HUDEP-2 (cell line): ENCODE data around the gene UNK.
"Not testable (repeated sequence)": the region's sequence is repeated elsewhere in the genome, so short reads cannot be mapped to it uniquely, and the experiment has no call there.

Source experiments
- DNase-seq, 76 experiments: peaks; one replicate each; lab custom pipeline; 2025; ENCODE audit not compliant: unreplicated experiment in 76 of 76; lab: John Stamatoyannopoulos, UW

The UNK gene

GRCh38 chr17:75791254-75791653 lies 6.6 kb downstream of the UNK start:
- no peak for DNase-seq

GRCh38 chr17:75793460-75793859 lies 8.9 kb downstream of the UNK start:
- DNase-seq, result no peak

GRCh38 chr17:75795820-75796607 lies 11.4 kb downstream of the UNK start:
- no peak for DNase-seq

- no peak for DNase-seq
These were observed 14.8 kb downstream of the UNK start for GRCh38 chr17:75799402-75799801.

- DNase-seq, result no peak
These were observed 19.3 kb downstream of the UNK start for GRCh38 chr17:75803883-75804282.

- DNase-seq, result no peak
These were observed 22.4 kb downstream of the UNK start for GRCh38 chr17:75806822-75807500.

- no peak for DNase-seq
These were observed 23.3 kb downstream of the UNK start for GRCh38 chr17:75807861-75808260.

GRCh38 chr17:75808549-75808904 lies 23.9 kb downstream of the UNK start:
- no peak for DNase-seq

- peak in 5 of 76 experiments; percentile 14 to 27 (median 24) for DNase-seq
These were observed 24.5 kb downstream of the UNK start for GRCh38 chr17:75808905-75809621.

GRCh38 chr17:75809631-75810111 lies 25.1 kb downstream of the UNK start:
- DNase-seq, result no peak

- DNase-seq, result peak in 2 of 76 experiments; percentile 7 to 18
These were observed 25.6 kb downstream of the UNK start for GRCh38 chr17:75810216-75810615.

- DNase-seq, result not testable (repeated sequence)
These were observed 26.1 kb downstream of the UNK start for GRCh38 chr17:75810756-75811155.

- no peak for DNase-seq
These were observed 26.6 kb downstream of the UNK start for GRCh38 chr17:75811174-75811573.

GRCh38 chr17:75812096-75813013 lies 27.7 kb downstream of the UNK start:
- DNase-seq, result no peak

GRCh38 chr17:75813081-75814020 lies 28.7 kb downstream of the UNK start:
- no peak for DNase-seq

GRCh38 chr17:75814021-75814395 lies 29.4 kb downstream of the UNK start:
- DNase-seq, result no peak

GRCh38 chr17:75814900-75815373 lies 30.3 kb downstream of the UNK start:
- no peak for DNase-seq

GRCh38 chr17:75815399-75815798 lies 30.8 kb downstream of the UNK start:
- no peak for DNase-seq

- DNase-seq, result no peak
These were observed 32.1 kb downstream of the UNK start for GRCh38 chr17:75816693-75817092.
